Nephron (organoid): ENCODE data around the gene HIVEP2.

Source experiments
- H3K27ac Mint-ChIP-seq, 3 experiments: 2 replicates each; pipeline ENCODE4 v1.8.0; 2020; ENCODE audit warnings: mixed read lengths in 3 of 3, mild to moderate bottlenecking in 2 of 3, moderate library complexity in 1 of 3
- H3K27me3 Mint-ChIP-seq: 2 replicates; pipeline ENCODE4 v1.8.0; 2021; ENCODE audit warnings: low read depth, mild to moderate bottlenecking, moderate library complexity, mixed read lengths
- H3K36me3 Mint-ChIP-seq: 2 replicates; pipeline ENCODE4 v1.8.0; 2020; ENCODE audit warnings: low read depth, mixed read lengths
- H3K4me1 Mint-ChIP-seq: 2 replicates; pipeline ENCODE4 v1.8.0; 2020; ENCODE audit warnings: mixed read lengths
- H3K4me3 Mint-ChIP-seq, 3 experiments: 2 replicates each; pipeline ENCODE4 v1.8.0; 2020; ENCODE audit warnings: mild to moderate bottlenecking in 3 of 3, mixed read lengths in 3 of 3, moderate library complexity in 2 of 3
- H3K9me3 Mint-ChIP-seq: 2 replicates; pipeline ENCODE4 v1.8.0; 2020; ENCODE audit warnings: mixed read lengths
- CTCF ChIP-seq, 3 experiments: fragments of 200-600 bp; sonication (generic); IDR thresholded peaks; one replicate each; pipeline ENCODE4 v1.5.0; 2021; ENCODE audit warnings: antibody characterized with exemption in 3 of 3; ENCODE audit not compliant: unreplicated experiment in 3 of 3

HIVEP2 gene

DNA sequence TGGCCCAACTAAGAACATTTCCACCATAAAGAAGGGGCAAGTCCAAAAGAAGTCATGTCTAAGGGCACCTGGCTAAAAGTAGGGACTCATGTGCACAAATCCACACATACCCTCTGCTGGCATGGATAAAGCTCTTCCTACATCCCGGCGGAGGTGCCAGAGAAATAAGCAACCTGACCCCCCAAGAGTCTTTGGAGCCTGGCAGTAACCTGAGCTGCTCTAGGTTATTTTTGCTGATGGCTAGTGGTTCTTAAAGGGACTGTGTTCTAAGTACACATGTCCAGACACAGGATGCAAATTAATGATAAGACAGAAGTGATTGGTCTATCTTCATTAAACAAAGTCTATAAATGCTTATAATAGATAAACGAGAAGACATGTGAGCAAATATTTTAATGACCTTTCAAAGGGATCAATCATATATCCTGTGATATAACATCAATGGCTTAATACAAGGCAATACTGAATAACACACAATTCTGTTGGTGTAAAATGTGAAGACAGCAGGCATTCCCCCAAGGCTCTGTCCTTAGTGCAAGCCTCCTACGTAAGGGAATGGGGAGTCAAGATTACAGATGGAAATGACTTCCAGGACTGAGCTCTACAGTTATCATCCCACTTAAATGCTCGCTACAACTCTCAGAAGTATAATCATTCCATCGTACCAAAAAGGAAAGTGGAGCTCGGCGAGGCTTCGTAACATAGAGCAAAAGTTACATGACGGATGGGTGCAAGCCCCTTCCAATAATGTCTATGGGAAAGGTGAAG is 52.5 kb downstream of the HIVEP2 start:
- H3K27ac Mint-ChIP-seq = no peak overlapping the region
- H3K27me3 Mint-ChIP-seq = no peaks in the 10 kb centered on the region
- no peak overlapping the region for H3K4me3 Mint-ChIP-seq
- no peak for TF ChIP-seq CTCF (IDR thresholded peaks at IDR 0.05; ENCODE audit: unreplicated experiment in 3 of 3)
- H3K36me3 Mint-ChIP-seq = no peaks in the 10 kb centered on the region
- H3K4me1 Mint-ChIP-seq = peaks cover 13% of the 10 kb centered on the region
- H3K9me3 Mint-ChIP-seq = no peaks in the 10 kb centered on the region

DNA sequence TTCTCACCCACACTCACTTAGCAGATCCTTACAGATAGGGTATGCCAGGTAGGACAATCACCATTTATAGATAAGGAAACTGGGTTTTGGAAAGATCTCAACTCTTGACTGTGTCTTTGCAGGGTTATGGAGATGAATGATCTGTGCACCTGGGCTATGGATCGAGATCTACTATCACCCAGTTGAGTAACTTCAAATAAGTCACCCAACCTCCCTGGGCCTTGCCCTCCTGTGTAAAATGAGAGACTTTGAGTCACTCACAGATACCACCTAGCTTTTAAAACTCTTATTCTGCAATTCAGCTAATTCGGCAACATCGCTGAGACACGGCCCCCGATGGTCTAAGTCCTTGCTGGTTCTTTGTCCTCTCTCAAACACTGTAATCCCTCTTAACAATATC is 53.5 kb downstream of the HIVEP2 start:
- no peak overlapping the region for H3K4me3 Mint-ChIP-seq
- H3K27ac Mint-ChIP-seq = no peak overlapping the region
- no peaks in the 10 kb centered on the region for H3K27me3 Mint-ChIP-seq
- no peak for TF ChIP-seq CTCF (IDR thresholded peaks at IDR 0.05; ENCODE audit: unreplicated experiment in 3 of 3)
- no peaks in the 10 kb centered on the region for H3K36me3 Mint-ChIP-seq
- peaks cover 19% of the 10 kb centered on the region for H3K4me1 Mint-ChIP-seq
- H3K9me3 Mint-ChIP-seq = no peaks in the 10 kb centered on the region

DNA sequence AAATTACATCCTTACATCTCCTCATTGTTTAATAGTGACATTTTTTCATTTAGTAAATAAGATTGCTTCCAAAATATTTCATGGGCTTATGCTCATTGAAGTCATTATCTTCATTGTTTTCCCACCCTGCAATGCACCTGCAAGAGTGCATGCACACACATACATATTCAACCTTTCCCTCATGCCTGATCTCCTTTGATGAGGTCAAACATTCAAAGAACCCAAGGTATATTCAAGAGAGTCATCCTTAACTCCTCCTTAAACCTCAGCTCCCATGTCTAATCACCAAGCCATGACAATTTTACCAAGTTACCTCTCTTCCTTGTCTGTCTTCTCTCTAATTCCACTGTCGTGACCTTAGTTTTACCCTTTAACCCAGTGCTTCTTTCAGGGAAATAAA is 56.5 kb downstream of the HIVEP2 start:
- Mint-ChIP-seq H3K4me3 (no peak overlapping the region), H3K27ac (no peak overlapping the region), H3K27me3 (no peaks in the 10 kb centered on the region), H3K36me3 (no peaks in the 10 kb centered on the region), H3K4me1 (peaks cover 38% of the 10 kb centered on the region), H3K9me3 (no peaks in the 10 kb centered on the region)
- TF ChIP-seq CTCF (IDR thresholded peaks at IDR 0.05; ENCODE audit: unreplicated experiment in 3 of 3) = no peak

DNA sequence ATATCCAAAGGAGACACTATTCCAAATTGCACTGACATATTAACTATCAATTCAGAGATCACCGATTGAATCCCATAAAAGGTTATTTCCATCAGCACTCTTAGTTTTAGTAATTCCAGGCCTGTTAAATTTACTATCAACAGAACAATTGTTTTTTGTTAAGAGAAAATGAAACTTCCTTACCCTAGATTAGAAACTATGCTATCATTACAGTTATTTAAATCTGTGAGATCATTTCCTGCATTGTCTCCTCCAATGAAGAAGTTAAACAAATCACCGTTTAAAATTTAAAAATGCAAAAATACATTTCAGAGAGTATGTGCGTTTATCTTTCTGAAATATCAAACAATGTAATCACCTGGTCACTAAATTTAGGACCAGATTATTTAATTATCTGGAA is 57.5 kb downstream of the HIVEP2 start:
- no peak for TF ChIP-seq CTCF (IDR thresholded peaks at IDR 0.05; ENCODE audit: unreplicated experiment in 3 of 3)
- H3K27me3 Mint-ChIP-seq = no peaks in the 10 kb centered on the region
- no peak overlapping the region for H3K4me3 Mint-ChIP-seq
- H3K9me3 Mint-ChIP-seq = no peaks in the 10 kb centered on the region
- H3K36me3 Mint-ChIP-seq = no peaks in the 10 kb centered on the region
- H3K27ac Mint-ChIP-seq = no peak overlapping the region
- peaks cover 40% of the 10 kb centered on the region for H3K4me1 Mint-ChIP-seq

DNA sequence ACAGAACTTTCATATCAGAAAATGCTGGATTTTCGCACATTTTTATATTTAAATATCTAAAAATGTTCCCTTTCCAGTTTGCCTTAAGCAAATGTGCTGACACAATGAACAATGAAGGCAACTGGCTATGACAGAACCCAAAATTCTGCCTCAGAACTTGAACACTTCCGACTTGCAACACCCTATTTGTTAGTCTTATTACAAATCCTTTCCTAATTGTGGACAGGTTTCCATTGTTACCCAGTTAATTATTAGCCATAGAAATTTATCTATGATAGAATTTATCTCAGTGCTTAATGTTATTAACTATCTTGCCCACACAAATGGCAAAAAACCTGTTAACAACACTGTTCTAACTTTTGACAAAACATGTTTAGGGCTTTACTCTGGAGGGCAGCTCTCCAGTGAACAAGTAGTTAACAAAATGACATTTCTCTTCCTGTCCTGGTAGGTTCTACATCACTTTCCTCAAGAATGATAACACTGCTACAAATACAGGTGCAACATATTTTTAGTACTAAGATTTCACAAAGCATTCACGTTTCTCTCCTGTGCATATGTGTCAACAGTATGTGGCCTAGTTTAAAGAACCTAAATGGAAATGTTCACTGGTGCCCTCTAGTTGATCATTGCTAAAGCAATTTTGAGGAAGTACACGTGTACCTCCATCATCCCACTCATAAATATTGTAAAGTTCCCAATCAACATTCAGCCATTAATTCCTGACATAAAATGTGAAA is 58.4 kb downstream of the HIVEP2 start:
- H3K27me3 Mint-ChIP-seq = no peaks in the 10 kb centered on the region
- peak overlapping the region in 2 of 3 experiments; percentile 0 to 42 for H3K27ac Mint-ChIP-seq
- H3K4me3 Mint-ChIP-seq = peak overlapping the region in 1 of 3 experiments; percentile 15
- H3K4me1 Mint-ChIP-seq = peaks cover 41% of the 10 kb centered on the region
- no peaks in the 10 kb centered on the region for H3K36me3 Mint-ChIP-seq
- TF ChIP-seq CTCF (IDR thresholded peaks at IDR 0.05; ENCODE audit: unreplicated experiment in 3 of 3) = peak in 2 of 3 experiments; percentile 14 to 30
- no peaks in the 10 kb centered on the region for H3K9me3 Mint-ChIP-seq
